DMS53 treated with DMSO at 0.1 percent for 48 hours (cell line): ENCODE results near the gene TP53TG3F.
"Not testable (repeated sequence)": the region's sequence is repeated elsewhere in the genome, so short reads cannot be mapped to it uniquely, and the experiment has no call there.

Experiments
- DNase-seq: peaks from one replicate; lab custom pipeline; 2025; ENCODE audit not compliant: unreplicated experiment; lab: John Stamatoyannopoulos, UW

TP53TG3F gene, protein sequence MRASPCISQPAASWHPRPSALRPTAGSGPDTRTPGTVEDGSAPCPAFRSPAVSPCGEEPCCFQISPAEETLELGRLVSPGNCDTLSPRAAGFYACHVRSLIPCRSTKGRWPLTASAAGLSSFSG

DNA sequence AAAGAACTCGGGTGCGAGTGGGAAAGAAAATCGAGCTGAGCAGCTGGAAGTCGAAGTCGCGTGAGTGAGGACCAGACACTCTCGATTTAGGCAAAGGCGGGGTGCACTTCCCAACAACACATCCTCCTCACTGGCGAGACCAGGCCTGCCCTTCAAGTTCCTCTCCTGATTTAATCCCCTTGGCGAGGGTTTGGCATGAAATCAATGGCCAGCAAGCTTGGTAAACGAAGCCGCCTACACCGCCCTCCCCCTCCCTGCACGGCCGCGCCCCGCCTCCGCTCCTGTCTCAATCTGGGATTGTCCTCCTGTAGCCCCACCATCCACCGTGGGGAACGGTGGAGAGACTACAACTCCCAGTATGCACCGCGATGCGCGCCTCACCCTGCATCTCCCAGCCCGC, at the start of gene TP53TG3F:
TP53TG3F (plus strand) TSS at position 301 of the 400 bp plus-strand sequence; CDS start at position 369, 68 bp downstream.
- not testable (repeated sequence) for DNase-seq

DNA sequence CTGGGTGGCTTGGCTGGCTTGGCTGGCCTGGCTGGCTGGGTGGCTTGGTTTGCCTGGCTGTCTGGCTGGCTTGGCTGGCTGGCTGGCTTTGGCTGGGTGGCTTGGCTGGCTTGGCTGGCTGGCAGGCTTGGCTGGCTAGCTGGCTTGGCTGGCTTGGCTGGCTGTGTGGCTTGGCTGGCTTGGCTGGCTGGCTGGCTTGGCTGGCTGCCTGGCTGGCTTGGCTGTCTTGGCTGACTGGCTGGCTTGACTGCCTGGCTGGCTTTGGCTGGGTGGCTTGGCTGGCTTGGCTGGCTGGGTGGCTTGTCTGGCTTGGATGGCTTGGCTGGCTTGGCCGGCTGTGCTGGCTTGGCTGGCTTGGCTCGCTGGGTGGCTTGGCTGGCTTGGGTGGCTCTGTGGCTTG, 32.2 kb downstream of the TP53TG3F start:
- DNase-seq = not testable (repeated sequence)

DNA sequence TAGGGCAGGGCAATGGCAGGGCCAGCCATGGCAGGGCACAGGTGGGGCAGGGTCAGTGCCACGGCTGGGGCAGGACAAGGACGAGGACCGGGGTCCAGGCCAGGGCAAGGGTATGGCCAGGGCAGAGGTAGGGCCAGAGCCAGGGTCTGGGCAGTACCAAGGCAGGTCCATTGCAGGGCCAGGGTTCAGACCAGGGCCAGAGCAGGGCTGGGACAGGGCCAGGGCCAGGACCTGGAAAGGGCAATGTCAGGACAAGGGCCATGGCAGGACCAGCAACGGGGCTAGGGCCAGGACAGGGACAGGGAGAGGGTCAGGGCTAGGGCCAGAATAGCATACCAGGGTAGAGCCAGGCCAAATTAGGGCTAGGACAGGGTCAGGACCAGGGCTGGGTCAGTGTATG, 47.8 kb downstream of the TP53TG3F start:
- not testable (repeated sequence) for DNase-seq

DNA sequence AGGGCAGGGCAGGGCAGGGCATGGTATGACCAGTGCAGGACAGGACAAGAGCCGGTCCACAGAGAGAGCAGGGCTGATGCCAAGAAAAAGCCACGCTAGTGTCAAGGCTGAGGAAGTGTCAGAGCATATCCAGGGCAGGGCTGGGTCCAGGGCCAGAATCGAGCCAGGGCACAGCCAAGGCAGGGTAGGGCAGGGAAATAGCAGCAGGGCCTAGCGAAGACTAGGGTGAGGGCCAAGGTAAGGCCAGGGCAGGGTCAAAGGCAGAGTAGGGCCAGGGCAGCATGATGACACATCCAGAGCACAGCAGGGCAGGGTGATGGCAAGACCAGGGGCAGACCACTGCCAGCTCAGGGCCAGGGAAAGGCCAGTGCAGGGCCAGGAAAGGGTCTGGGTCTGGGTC, 49.7 kb downstream of the TP53TG3F start:
- not testable (repeated sequence) for DNase-seq

DNA sequence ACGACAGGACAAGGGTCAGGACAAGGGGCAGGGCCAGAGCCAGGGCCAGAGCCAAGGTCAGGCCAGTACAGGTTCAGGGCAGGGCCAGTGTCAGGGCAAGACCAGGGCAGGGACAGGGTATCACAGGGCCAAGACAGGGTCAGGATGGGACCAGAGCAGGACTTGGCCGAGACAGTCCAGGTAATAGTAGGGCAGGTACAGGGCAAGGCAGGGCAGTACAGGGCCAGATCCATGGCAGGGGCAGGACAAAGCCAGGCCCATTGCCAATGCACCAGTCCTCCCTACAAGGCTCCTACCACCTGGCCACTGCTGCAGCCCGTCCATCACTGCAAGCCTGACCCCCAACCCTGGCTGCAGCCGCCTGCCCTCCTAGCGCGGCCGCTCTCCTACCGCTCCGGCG, 50.5 kb downstream of the TP53TG3F start:
- not testable (repeated sequence) for DNase-seq
